K562 (cell line): ENCODE results near the gene FOSL1. TPM values are rescaled to one million over a fixed set of nuclear protein-coding genes. Genes with fewer than 3 reads are reported as not detected.

ENCODE experiments used
- FOXJ2 ChIP-seq: fragments of 200-800 bp; sonication (Bioruptor generic); IDR thresholded peaks from 2 replicates; pipeline ENCODE4 v1.6.1; 2016; ENCODE audit warnings: missing genetic modification characterization, missing compliant biosample characterization
- HDAC6 ChIP-seq: IDR thresholded peaks from 2 replicates; pipeline ENCODE4 v1.6.1; 2012; ENCODE audit warnings: low read depth, mild to moderate bottlenecking, control low read depth, inconsistent platforms, low read length, moderate library complexity
- HEY1 ChIP-seq: fragments of 250-450 bp; sonication (Bioruptor Pico); IDR thresholded peaks from 2 replicates; pipeline ENCODE4 v1.5.0; 2020; ENCODE audit warnings: mild to moderate bottlenecking, moderate library complexity, borderline replicate concordance
- KDM5B ChIP-seq: fragments of 200-600 bp; sonication (generic); IDR thresholded peaks from 2 replicates; pipeline ENCODE4 v1.6.1; 2012; ENCODE audit warnings: low read depth, mild to moderate bottlenecking, moderate library complexity, low read length, control low read depth, inconsistent platforms; ENCODE audit not compliant: insufficient replicate concordance
- POLR2A ChIP-seq: fragments of 450-650 bp; conservative IDR thresholded peaks from 2 replicates; pipeline ENCODE4 v1.6.1; 2016
- TAF9B ChIP-seq: fragments of 450-650 bp; IDR thresholded peaks from 2 replicates; pipeline ENCODE4 v1.6.1; 2018; ENCODE audit warnings: mild to moderate bottlenecking; ENCODE audit not compliant: partially characterized antibody
- TFAM ChIP-seq: fragments of 250-450 bp; sonication (Bioruptor Pico); conservative IDR thresholded peaks from 2 replicates; pipeline ENCODE4 v1.5.0; 2021; ENCODE audit warnings: mild to moderate bottlenecking, moderate library complexity
- YY1 ChIP-seq, 3 experiments: IDR thresholded peaks; 2 replicates each; pipeline ENCODE4 v1.6.1; 2011; ENCODE audit warnings: low read length in 2 of 3, mild to moderate bottlenecking in 2 of 3, moderate library complexity in 2 of 3, borderline replicate concordance in 1 of 3, control low read depth in 1 of 3, low read depth in 1 of 3; ENCODE audit not compliant: insufficient read depth in 3 of 3, insufficient replicate concordance in 2 of 3, control insufficient read depth in 1 of 3, insufficient read length in 1 of 3; ENCODE audit errors: extremely low read depth in 1 of 3
- ZNF217 ChIP-seq: sonication (generic); formaldehyde crosslinking; IDR thresholded peaks from 2 replicates; pipeline ENCODE4 v1.8.0; 2022; ENCODE audit warnings: mild to moderate bottlenecking, missing genetic modification reagents
- ZNF444 ChIP-seq: fragments of 250-450 bp; sonication (Bioruptor Pico); IDR thresholded peaks from 2 replicates; pipeline ENCODE4 v1.4.0; 2020; ENCODE audit warnings: mild to moderate bottlenecking, moderate library complexity
- polyA plus RNA-seq, 8 experiments: library from polyadenylated mRNA; depleted of rRNA in 4 of 8; stranded (reverse) in 5 of 8; unstranded in 3 of 8; fragments of >200 nt; fragmentation: Nextera tagmentation in 2 of 8; fragmentation: Illumina TruSeq in 1 of 8; extraction: Ambion mirVana in 2 of 8; extraction: Trizol in 1 of 8; gene quantifications; 2 replicates each; pipeline versions ENCODE4 v1.2.1 to v1.2.3, GENCODE V29; 2011 to 2014; ENCODE audit warnings: inconsistent platforms in 1 of 8, missing spikeins in 1 of 8
- total RNA-seq, 7 experiments: library from RNA; depleted of rRNA in 6 of 7; stranded (reverse); fragments of >200 nt in 6 of 7; fragmentation: Illumina TruSeq in 2 of 7; extraction: Trizol in 2 of 7; gene quantifications; 2 replicates each; pipeline versions ENCODE4 v1.2.1 to v1.2.3, GENCODE V29; 2011 to 2021; ENCODE audit warnings: low replicate concordance in 1 of 7
- TF ChIP-seq, protein P1 (sequence below), 2 experiments: fragments of 450-650 bp; IDR thresholded peaks; 2 replicates each; pipeline ENCODE4 v1.6.1; 2016; ENCODE audit warnings: mild to moderate bottlenecking in 2 of 2, borderline replicate concordance in 1 of 2, low read depth in 1 of 2, moderate library complexity in 1 of 2
- TF ChIP-seq, protein P2 (sequence below), 2 experiments: fragments of 150-350 bp in 1 of 2; IDR thresholded peaks; 2 replicates each; pipeline ENCODE4 v1.6.1; 2012 to 2016; ENCODE audit warnings: low read depth in 2 of 2, low read length in 2 of 2, mild to moderate bottlenecking in 1 of 2, moderate library complexity in 1 of 2
- TF ChIP-seq, protein P3 (sequence below): IDR thresholded peaks from 2 replicates; pipeline ENCODE4 v1.6.1; 2011; ENCODE audit not compliant: insufficient read length; ENCODE audit errors: extremely low read depth

The FOSL1 gene
- total and polyA plus RNA-seq, 9 of the 15 experiments (the other 6 are each of a cell fraction or from before 2014, with no cell fraction given): 3.5 to 39.6 (median 10.0) TPM

DNA sequence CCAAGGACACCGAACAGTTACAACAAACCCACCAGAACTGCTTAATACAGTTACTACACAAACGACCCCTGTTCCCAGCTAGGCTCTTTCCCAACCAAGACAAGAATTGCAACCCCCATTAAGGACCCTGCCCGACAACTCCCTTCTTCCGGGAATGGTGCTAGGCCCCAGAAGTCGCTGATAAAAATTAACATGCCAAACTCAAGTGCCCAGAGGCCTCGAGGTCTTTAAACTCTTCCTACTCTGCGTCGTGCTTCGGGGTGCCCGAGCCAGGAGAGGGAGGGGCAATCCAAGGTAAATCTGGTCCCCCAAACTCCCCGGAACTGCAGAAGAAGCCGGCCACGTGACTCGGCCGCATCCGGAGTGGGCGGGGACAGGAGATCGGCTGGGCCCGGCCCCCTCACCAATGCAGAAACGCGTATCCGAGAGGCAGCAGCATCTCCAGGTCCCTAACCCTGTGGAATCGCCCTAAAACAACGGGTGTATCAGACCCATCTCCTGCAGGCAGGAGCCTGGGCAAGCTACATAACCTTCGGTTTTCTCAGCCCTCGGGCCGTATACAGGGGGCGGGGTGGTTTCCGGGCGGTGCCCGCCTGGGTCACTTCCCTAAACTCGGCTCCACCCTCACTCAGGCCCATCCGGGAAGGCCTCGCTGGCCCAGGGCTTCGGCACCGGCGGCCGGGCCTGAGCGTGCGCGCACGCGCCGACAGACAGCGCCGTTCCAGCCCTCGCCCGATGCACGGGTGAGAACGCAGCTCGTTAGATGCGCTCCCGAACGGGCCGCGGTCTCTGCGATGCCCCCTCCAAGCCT is 43.3 kb downstream of the FOSL1 start (continued):
- TF ChIP-seq, protein P1, sequence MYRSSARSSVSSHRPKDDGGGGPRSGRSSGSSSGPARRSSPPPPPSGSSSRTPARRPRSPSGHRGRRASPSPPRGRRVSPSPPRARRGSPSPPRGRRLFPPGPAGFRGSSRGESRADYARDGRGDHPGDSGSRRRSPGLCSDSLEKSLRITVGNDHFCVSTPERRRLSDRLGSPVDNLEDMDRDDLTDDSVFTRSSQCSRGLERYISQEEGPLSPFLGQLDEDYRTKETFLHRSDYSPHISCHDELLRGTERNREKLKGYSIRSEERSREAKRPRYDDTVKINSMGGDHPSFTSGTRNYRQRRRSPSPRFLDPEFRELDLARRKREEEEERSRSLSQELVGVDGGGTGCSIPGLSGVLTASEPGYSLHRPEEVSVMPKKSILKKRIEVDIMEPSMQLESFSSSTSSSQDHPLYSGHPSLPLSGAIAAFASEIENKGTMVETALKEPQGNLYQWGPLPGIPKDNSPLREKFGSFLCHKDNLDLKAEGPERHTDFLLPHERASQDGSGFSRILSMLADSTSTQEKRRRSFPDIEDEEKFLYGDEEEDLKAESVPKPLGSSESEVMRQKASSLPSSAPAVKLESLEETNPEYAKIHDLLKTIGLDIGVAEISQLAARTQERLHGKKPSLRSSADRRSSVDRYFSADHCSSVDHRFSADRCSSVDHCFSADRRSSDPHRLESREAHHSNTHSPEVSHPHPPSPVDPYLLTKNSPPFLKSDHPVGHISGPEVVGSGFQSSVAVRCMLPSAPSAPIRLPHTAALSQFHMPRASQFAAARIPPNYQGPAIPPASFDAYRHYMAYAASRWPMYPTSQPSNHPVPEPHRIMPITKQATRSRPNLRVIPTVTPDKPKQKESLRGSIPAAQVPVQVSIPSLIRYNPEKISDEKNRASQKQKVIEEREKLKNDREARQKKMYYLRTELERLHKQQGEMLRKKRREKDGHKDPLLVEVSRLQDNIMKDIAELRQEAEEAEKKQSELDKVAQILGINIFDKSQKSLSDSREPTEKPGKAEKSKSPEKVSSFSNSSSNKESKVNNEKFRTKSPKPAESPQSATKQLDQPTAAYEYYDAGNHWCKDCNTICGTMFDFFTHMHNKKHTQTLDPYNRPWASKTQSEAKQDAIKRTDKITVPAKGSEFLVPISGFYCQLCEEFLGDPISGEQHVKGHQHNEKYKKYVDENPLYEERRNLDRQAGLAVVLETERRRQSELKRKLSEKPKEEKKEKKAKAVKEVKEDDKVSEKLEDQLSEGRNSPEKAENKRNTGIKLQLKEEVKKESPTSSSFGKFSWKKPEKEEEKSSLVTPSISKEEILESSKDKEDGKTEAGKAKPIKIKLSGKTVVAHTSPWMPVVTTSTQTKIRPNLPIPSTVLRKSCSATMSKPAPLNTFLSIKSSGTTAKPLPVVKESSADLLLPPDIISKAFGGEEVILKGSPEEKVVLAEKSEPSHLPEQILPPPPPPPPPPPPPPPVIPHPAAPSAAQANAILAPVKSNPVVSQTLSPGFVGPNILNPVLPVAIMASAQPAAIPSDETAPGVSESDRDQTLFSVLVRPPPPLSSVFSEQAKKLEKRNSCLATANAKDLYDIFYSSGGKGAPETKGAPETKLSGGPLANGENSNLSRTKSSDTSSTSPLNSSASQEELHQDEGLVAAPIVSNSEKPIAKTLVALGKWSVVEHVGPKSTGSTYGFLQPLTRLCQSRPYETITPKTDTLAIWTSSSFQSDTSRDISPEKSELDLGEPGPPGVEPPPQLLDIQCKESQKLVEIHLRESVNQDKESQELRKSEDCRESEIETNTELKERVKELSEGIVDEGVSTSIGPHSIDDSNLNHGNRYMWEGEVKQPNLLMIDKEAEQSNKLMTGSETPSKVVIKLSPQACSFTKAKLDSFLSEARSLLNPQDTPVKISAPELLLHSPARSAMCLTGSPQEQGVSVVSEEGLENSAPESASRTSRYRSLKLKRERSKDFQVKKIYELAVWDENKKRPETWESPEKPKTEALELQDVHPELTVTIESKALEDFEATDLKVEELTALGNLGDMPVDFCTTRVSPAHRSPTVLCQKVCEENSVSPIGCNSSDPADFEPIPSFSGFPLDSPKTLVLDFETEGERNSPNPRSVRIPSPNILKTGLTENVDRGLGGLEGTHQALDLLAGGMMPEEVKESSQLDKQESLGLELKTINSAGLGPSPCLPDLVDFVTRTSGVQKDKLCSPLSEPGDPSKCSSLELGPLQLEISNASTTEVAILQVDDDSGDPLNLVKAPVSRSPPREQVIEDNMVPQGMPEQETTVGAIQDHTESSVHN (IDR thresholded peaks at IDR 0.05; ENCODE audit: borderline replicate concordance in 1 of 2, low read depth in 1 of 2): no peak
- TF ChIP-seq TAF9B: no peak
- TF ChIP-seq, protein P2, sequence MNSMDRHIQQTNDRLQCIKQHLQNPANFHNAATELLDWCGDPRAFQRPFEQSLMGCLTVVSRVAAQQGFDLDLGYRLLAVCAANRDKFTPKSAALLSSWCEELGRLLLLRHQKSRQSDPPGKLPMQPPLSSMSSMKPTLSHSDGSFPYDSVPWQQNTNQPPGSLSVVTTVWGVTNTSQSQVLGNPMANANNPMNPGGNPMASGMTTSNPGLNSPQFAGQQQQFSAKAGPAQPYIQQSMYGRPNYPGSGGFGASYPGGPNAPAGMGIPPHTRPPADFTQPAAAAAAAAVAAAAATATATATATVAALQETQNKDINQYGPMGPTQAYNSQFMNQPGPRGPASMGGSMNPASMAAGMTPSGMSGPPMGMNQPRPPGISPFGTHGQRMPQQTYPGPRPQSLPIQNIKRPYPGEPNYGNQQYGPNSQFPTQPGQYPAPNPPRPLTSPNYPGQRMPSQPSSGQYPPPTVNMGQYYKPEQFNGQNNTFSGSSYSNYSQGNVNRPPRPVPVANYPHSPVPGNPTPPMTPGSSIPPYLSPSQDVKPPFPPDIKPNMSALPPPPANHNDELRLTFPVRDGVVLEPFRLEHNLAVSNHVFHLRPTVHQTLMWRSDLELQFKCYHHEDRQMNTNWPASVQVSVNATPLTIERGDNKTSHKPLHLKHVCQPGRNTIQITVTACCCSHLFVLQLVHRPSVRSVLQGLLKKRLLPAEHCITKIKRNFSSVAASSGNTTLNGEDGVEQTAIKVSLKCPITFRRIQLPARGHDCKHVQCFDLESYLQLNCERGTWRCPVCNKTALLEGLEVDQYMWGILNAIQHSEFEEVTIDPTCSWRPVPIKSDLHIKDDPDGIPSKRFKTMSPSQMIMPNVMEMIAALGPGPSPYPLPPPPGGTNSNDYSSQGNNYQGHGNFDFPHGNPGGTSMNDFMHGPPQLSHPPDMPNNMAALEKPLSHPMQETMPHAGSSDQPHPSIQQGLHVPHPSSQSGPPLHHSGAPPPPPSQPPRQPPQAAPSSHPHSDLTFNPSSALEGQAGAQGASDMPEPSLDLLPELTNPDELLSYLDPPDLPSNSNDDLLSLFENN (IDR thresholded peaks at IDR 0.05; ENCODE audit: low read depth in 2 of 2, low read length in 2 of 2): 0 out of 4 replicates have a peak, but pooled peaks of 1 of the 2 experiments have one; percentile 3
- TF ChIP-seq, protein P3, sequence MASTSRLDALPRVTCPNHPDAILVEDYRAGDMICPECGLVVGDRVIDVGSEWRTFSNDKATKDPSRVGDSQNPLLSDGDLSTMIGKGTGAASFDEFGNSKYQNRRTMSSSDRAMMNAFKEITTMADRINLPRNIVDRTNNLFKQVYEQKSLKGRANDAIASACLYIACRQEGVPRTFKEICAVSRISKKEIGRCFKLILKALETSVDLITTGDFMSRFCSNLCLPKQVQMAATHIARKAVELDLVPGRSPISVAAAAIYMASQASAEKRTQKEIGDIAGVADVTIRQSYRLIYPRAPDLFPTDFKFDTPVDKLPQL: no peak
- no peak for TF ChIP-seq HDAC6
- TF ChIP-seq ZNF444 (CRISPR knock-in tag): no peak
- no peak for TF ChIP-seq YY1 (IDR thresholded peaks at IDR 0.05; ENCODE audit: borderline replicate concordance in 1 of 3, control insufficient read depth in 1 of 3, extremely low read depth in 1 of 3, insufficient read depth in 3 of 3, insufficient read length in 1 of 3, insufficient replicate concordance in 2 of 3, low read depth in 1 of 3, low read length in 2 of 3)
- no peak for TF ChIP-seq TFAM (CRISPR knock-in tag)
- peak; percentile 71 for TF ChIP-seq POLR2A
- no peak for TF ChIP-seq FOXJ2 (tag)
- TF ChIP-seq ZNF217 (CRISPR knock-in tag): no peak
- no peak for TF ChIP-seq KDM5B
- no peak for TF ChIP-seq HEY1 (CRISPR knock-in tag)
